ENCODE results near the gene SETDB1. TPM values are rescaled to one million over a fixed set of nuclear protein-coding genes. Genes with fewer than 3 reads are reported as not detected.

SETDB1 gene
- total RNA-seq, 2 experiments from 2014 or later: 40.4 to 44.7 TPM

- no peak for DNase-seq
- H3K4me3 Mint-ChIP-seq: no peak overlapping the region
Measured at GRCh38 chr1:150997949-150998348, 71.8 kb downstream of the SETDB1 start.

DNA sequence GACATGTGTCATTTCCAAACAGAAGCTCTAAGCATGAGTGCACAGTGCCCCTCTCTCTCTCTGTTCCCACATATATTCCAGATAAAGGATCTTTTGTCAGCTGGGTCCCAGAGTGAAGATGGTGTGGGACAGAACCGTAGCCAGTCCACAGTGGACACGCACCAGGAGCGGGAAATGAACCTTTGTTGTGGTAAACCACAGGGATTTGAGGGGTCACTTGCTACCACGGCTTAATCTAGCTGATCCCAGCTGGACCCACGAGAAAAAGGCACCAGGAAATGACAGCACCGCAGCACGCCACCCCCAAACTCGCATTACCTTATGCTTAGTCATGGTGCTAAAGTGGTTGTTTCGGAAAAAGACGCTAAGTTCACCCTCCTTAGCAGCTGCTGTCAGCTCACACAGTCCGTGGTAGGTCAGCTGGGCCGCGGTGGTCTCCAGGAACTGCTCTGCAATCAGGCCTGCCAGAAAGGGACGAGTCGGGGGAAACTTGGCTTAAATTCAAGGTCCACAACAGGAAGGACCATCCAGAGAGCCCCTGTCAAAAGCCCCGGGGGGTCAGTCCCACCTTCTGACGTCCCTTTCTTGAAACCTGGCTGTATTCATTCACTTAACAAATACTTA lies 73.0 kb downstream of the SETDB1 start:
- H3K4me1 Mint-ChIP-seq (ENCODE audit: low read depth): peaks cover 53% of the 10 kb centered on the region
- no peaks in the 10 kb centered on the region for H3K27me3 Mint-ChIP-seq (ENCODE audit: low read depth)
- peak; percentile 58 for DNase-seq
- CTCF ChIA-PET: interaction anchor here (0.6 to 10.8 kb wide), 7 partner anchors 11 to 156 kb away, joined by 3 to 171 read pairs (median 4); partner anchors contain the start of genes ANXA9 and CERS2
- peak overlapping the region; percentile 18 for H3K27ac Mint-ChIP-seq
- no peak overlapping the region for H3K4me3 Mint-ChIP-seq
- peaks cover 7% of the 10 kb centered on the region for H3K36me3 Mint-ChIP-seq (ENCODE audit: low read depth)
- intact Hi-C loops (cut with micrococcal nuclease): loop anchor here (5.0 kb wide), 2 partner anchors 377 to 537 kb away; no protein-coding TSS in a partner anchor
- no peaks in the 10 kb centered on the region for H3K9me3 Mint-ChIP-seq

More at GRCh38 chr1:150997949-150998348, 71.8 kb downstream of the SETDB1 start:
- H3K27me3 Mint-ChIP-seq (ENCODE audit: low read depth): no peaks in the 10 kb centered on the region
- no peak overlapping the region for H3K27ac Mint-ChIP-seq
- intact Hi-C loops (cut with micrococcal nuclease): loop anchor here (2.0 to 5.0 kb wide), 3 partner anchors 376 to 743 kb away; no protein-coding TSS in a partner anchor
- peaks cover 46% of the 10 kb centered on the region for H3K4me1 Mint-ChIP-seq (ENCODE audit: low read depth)
- peaks cover 7% of the 10 kb centered on the region for H3K36me3 Mint-ChIP-seq (ENCODE audit: low read depth)
- no peaks in the 10 kb centered on the region for H3K9me3 Mint-ChIP-seq
- CTCF ChIA-PET: interaction anchor here (0.6 to 10.8 kb wide), 5 partner anchors 8 to 193 kb away, joined by 3 to 171 read pairs (median 6); partner anchors contain the start of genes ANXA9, CERS2 and MINDY1

DNA sequence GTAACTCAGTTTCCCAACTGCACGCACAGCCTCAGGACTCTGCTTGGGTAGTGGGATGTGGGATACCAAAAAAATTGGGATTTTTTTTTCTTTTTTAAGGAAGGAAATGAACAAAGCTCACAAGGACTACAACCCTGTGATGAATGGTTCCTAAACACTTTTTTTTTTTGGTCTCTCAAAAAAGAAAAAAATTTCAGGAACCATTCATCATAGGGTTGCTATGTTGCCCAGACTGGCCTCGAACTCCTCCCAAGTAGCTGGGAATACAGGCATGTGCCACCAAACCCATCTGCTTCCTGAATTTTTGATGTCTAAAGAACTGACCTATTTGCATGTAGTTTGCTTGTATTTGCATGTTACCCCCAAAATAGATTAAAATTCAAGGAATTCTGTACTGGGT lies 73.8 kb downstream of the SETDB1 start:
- H3K9me3 Mint-ChIP-seq: no peaks in the 10 kb centered on the region
- H3K27me3 Mint-ChIP-seq (ENCODE audit: low read depth): no peaks in the 10 kb centered on the region
- intact Hi-C loops (cut with micrococcal nuclease): loop anchor here (5.0 to 10.0 kb wide), 4 partner anchors 155 to 635 kb away; partner anchors contain the start of gene RPRD2
- H3K4me3 Mint-ChIP-seq: no peak overlapping the region
- peaks cover 7% of the 10 kb centered on the region for H3K36me3 Mint-ChIP-seq (ENCODE audit: low read depth)
- CTCF ChIA-PET: interaction anchor here (0.6 to 10.8 kb wide), 6 partner anchors 11 to 156 kb away, joined by 3 to 171 read pairs (median 4); partner anchors contain the start of genes ANXA9 and CERS2
- peaks cover 56% of the 10 kb centered on the region for H3K4me1 Mint-ChIP-seq (ENCODE audit: low read depth)
- peak overlapping the region; percentile 9 for H3K27ac Mint-ChIP-seq
- DNase-seq: no peak

DNA sequence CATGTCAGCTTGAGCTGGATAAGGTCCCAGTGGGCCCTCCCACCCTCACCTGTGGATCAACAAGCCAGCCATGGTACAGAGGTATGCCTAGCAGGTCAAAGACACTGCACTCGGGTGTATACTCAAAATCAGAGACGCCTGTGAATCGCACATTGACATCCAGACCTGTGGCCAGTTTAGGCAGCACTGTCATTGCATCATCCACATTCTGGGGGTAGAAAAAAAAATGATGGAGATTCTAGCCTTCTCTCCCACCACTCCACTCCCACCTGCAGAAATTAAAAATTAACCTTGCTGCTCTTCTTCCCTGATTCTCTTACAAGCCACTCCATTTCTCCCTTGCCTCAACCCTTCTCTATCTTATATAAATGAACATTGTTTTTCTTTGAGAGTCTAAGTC lies 74.2 kb downstream of the SETDB1 start:
- CTCF ChIA-PET: interaction anchor here (0.6 to 10.8 kb wide), 3 partner anchors 20 to 100 kb away, joined by 3 to 171 read pairs (median 3); partner anchors contain the start of genes ANXA9 and CERS2
- DNase-seq: no peak
- H3K4me1 Mint-ChIP-seq (ENCODE audit: low read depth): peaks cover 57% of the 10 kb centered on the region
- intact Hi-C loops (cut with micrococcal nuclease): loop anchor here (10.0 kb wide), 2 partner anchors 156 to 636 kb away; partner anchors contain the start of gene RPRD2
- no peaks in the 10 kb centered on the region for H3K9me3 Mint-ChIP-seq
- no peak overlapping the region for H3K4me3 Mint-ChIP-seq
- H3K27ac Mint-ChIP-seq: peak overlapping the region; percentile 9
- no peaks in the 10 kb centered on the region for H3K27me3 Mint-ChIP-seq (ENCODE audit: low read depth)
- H3K36me3 Mint-ChIP-seq (ENCODE audit: low read depth): peaks cover 8% of the 10 kb centered on the region

- DNase-seq: no peak
- Mint-ChIP-seq H3K4me3 (no peak overlapping the region), H3K9me3 (no peaks in the 10 kb centered on the region), H3K4me1 (ENCODE audit: low read depth) (peaks cover 53% of the 10 kb centered on the region), H3K27me3 (ENCODE audit: low read depth) (no peaks in the 10 kb centered on the region), H3K27ac (peak overlapping the region; percentile 56), H3K36me3 (ENCODE audit: low read depth) (peaks cover 9% of the 10 kb centered on the region)
- intact Hi-C loops (cut with micrococcal nuclease): loop anchor here (2.0 to 10.0 kb wide), 3 partner anchors 157 to 637 kb away; partner anchors contain the start of genes ENSA and RPRD2
- CTCF ChIA-PET: interaction anchor here (0.9 to 10.8 kb wide), 3 partner anchors 21 to 746 kb away, joined by 3 to 171 read pairs (median 3); partner anchors contain the start of genes ANXA9 and CERS2
Measured at GRCh38 chr1:151001602-151002001, 75.4 kb downstream of the SETDB1 start.

DNA sequence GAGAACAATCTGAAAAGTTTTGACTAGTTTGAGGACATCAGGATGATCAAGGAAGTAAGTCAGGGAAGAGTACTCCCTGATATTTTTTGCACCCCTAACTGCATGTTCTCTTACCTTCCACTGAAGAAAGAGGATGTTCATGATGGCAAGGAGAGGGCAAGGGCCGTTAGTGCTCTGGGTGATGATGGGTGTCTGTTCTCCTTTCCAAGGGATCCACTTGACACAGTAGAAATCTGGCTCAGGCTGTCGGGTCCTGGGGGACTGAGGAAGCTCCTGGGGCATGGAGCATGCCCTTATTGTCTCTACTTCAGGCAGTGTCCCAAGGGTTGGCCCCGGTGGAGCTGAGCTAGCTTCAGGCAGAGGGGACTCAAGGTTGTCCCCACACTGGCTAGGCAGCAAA lies 75.9 kb downstream of the SETDB1 start:
- intact Hi-C loops (cut with micrococcal nuclease): loop anchor here (2.0 to 10.0 kb wide), 3 partner anchors 157 to 637 kb away; partner anchors contain the start of genes ENSA and RPRD2
- no peaks in the 10 kb centered on the region for H3K9me3 Mint-ChIP-seq
- no peak overlapping the region for H3K4me3 Mint-ChIP-seq
- peaks cover 9% of the 10 kb centered on the region for H3K36me3 Mint-ChIP-seq (ENCODE audit: low read depth)
- peaks cover 58% of the 10 kb centered on the region for H3K4me1 Mint-ChIP-seq (ENCODE audit: low read depth)
- H3K27ac Mint-ChIP-seq: peak overlapping the region; percentile 56
- CTCF ChIA-PET: interaction anchor here (1.1 to 10.8 kb wide), 3 partner anchors 12 to 23 kb away, joined by 3 to 171 read pairs (median 3); partner anchors contain the start of genes ANXA9 and CERS2
- H3K27me3 Mint-ChIP-seq (ENCODE audit: low read depth): no peaks in the 10 kb centered on the region
- no peak for DNase-seq

- Mint-ChIP-seq H3K9me3 (no peaks in the 10 kb centered on the region), H3K4me3 (no peak overlapping the region), H3K27ac (peak overlapping the region; percentile 89), H3K36me3 (ENCODE audit: low read depth) (peaks cover 9% of the 10 kb centered on the region), H3K27me3 (ENCODE audit: low read depth) (no peaks in the 10 kb centered on the region), H3K4me1 (ENCODE audit: low read depth) (peaks cover 63% of the 10 kb centered on the region)
- intact Hi-C loops (cut with micrococcal nuclease): loop anchor here (2.0 to 10.0 kb wide), 3 partner anchors 158 to 638 kb away; partner anchors contain the start of genes ENSA and RPRD2
- DNase-seq: no peak
- CTCF ChIA-PET: interaction anchor here (1.1 to 10.8 kb wide), 2 partner anchors 12 to 22 kb away, joined by 3 to 171 read pairs; partner anchors contain the start of genes ANXA9 and CERS2
Measured at GRCh38 chr1:151002611-151003010, 76.4 kb downstream of the SETDB1 start.

GRCh38 chr1:151003180-151003579 lies 77.0 kb downstream of the SETDB1 start:
- Mint-ChIP-seq H3K4me1 (ENCODE audit: low read depth) (peaks cover 68% of the 10 kb centered on the region), H3K4me3 (peak overlapping the region; percentile 39), H3K27ac (peak overlapping the region; percentile 89), H3K9me3 (no peaks in the 10 kb centered on the region), H3K36me3 (ENCODE audit: low read depth) (peaks cover 9% of the 10 kb centered on the region), H3K27me3 (ENCODE audit: low read depth) (no peaks in the 10 kb centered on the region)
- CTCF ChIA-PET: interaction anchor here (1.1 to 10.8 kb wide), 3 partner anchors 7 to 23 kb away, joined by 3 to 171 read pairs (median 54); partner anchors contain the start of genes ANXA9 and CERS2
- DNase-seq: peak; percentile 31
- intact Hi-C loops (cut with micrococcal nuclease): loop anchor here (2.0 to 10.0 kb wide), 3 partner anchors 158 to 638 kb away; partner anchors contain the start of genes ENSA and RPRD2

- H3K9me3 Mint-ChIP-seq: no peaks in the 10 kb centered on the region
- CTCF ChIA-PET: interaction anchor here (0.5 to 4.7 kb wide), 17 partner anchors 10 to 388 kb away, joined by 3 to 54 read pairs (median 5); partner anchors contain the start of genes C1orf56 and CERS2
Measured at GRCh38 chr1:151005729-151006319, 79.7 kb downstream of the SETDB1 start.

GRCh38 chr1:151006327-151007052 lies 80.3 kb downstream of the SETDB1 start, which contains the start of gene MINDY1:
MINDY1 (minus strand) TSS chr1:151006902; CDS start chr1:151002617, 4,285 bp downstream.
- peak; percentile 65 for DNase-seq
- Mint-ChIP-seq H3K4me3 (peak within 1 kb of the TSS; percentile 92), H3K27ac (peak within 1 kb of the TSS; percentile 99), H3K36me3 (ENCODE audit: low read depth) (peaks cover 8% of the 10 kb centered on the region), H3K27me3 (ENCODE audit: low read depth) (no peaks in the 10 kb centered on the region), H3K4me1 (ENCODE audit: low read depth) (peaks cover 66% of the 10 kb centered on the region), H3K9me3 (no peaks in the 10 kb centered on the region)
- intact Hi-C loops (cut with micrococcal nuclease): loop anchor here (1.0 to 10.0 kb wide), 5 partner anchors 27 to 642 kb away; partner anchors contain the start of genes CTSS, GOLPH3L and RPRD2
- CTCF ChIA-PET: interaction anchor here (0.5 to 4.7 kb wide), 21 partner anchors 11 to 444 kb away, joined by 3 to 54 read pairs (median 4); partner anchors contain the start of genes C1orf56 and CERS2

More at GRCh38 chr1:151005729-151006319, 79.7 kb downstream of the SETDB1 start:
- H3K27me3 Mint-ChIP-seq (ENCODE audit: low read depth): no peaks in the 10 kb centered on the region
- intact Hi-C loops (cut with micrococcal nuclease): loop anchor here (1.0 to 10.0 kb wide), 5 partner anchors 27 to 641 kb away; partner anchors contain the start of genes CTSS, GOLPH3L and RPRD2
- peak; percentile 15 for DNase-seq
- H3K36me3 Mint-ChIP-seq (ENCODE audit: low read depth): peaks cover 8% of the 10 kb centered on the region
- H3K27ac Mint-ChIP-seq: peak overlapping the region; percentile 99
- peak overlapping the region; percentile 92 for H3K4me3 Mint-ChIP-seq
- H3K4me1 Mint-ChIP-seq (ENCODE audit: low read depth): peaks cover 67% of the 10 kb centered on the region

GRCh38 chr1:151007853-151008243 lies 81.7 kb downstream of the SETDB1 start:
- Mint-ChIP-seq H3K4me3 (peak overlapping the region; percentile 92), H3K9me3 (no peaks in the 10 kb centered on the region), H3K27ac (peak overlapping the region; percentile 99), H3K4me1 (ENCODE audit: low read depth) (peaks cover 61% of the 10 kb centered on the region), H3K27me3 (ENCODE audit: low read depth) (no peaks in the 10 kb centered on the region), H3K36me3 (ENCODE audit: low read depth) (peaks cover 2% of the 10 kb centered on the region)
- DNase-seq: no peak
- CTCF ChIA-PET: interaction anchor here (4.7 kb wide), 1 partner anchor 12 kb away, joined by 54 read pairs; no protein-coding TSS in a partner anchor
- intact Hi-C loops (cut with micrococcal nuclease): loop anchor here (1.0 to 10.0 kb wide), 10 partner anchors 41 to 643 kb away; partner anchors contain the start of genes CTSS, GABPB2, GOLPH3L and PI4KB

Measured in activated naive CD4-positive, alpha-beta T cell treated with anti-CD3 and anti-CD28 coated beads for 36 hours (primary cell).